NCI-H2227 (cell line): ENCODE data around the gene ENAH.

Experiments
- DNase-seq: peaks from one replicate; lab custom pipeline; 2025; ENCODE audit not compliant: unreplicated experiment; lab: John Stamatoyannopoulos, UW

The ENAH gene

GRCh38 chr1:225461533-225462428, 191.1 kb downstream of the ENAH start:
- no peak for DNase-seq

GRCh38 chr1:225460737-225461532, 192.0 kb downstream of the ENAH start:
- no peak for DNase-seq

- no peak for DNase-seq
Observed at GRCh38 chr1:225460021-225460736, 192.7 kb downstream of the ENAH start.

- no peak for DNase-seq
Observed at GRCh38 chr1:225458222-225458631, 194.7 kb downstream of the ENAH start.

GRCh38 chr1:225454733-225455132, 198.2 kb downstream of the ENAH start:
- DNase-seq: no peak

GRCh38 chr1:225453797-225454648, 198.9 kb downstream of the ENAH start:
- DNase-seq: no peak

GRCh38 chr1:225451840-225452515, 200.9 kb downstream of the ENAH start:
- DNase-seq: no peak

GRCh38 chr1:225451340-225451739, 201.6 kb downstream of the ENAH start:
- DNase-seq: no peak

GRCh38 chr1:225450491-225451191, 202.3 kb downstream of the ENAH start:
- DNase-seq: no peak

- DNase-seq: no peak
Observed at GRCh38 chr1:225449774-225450173, 203.1 kb downstream of the ENAH start.

- no peak for DNase-seq
Observed at GRCh38 chr1:225449261-225449660, 203.7 kb downstream of the ENAH start.

- no peak for DNase-seq
Observed at GRCh38 chr1:225448146-225448805, 204.6 kb downstream of the ENAH start.

GRCh38 chr1:225447650-225448089, 205.3 kb downstream of the ENAH start:
- no peak for DNase-seq

GRCh38 chr1:225446981-225447615, 205.8 kb downstream of the ENAH start:
- DNase-seq: no peak

- DNase-seq: no peak
Observed at GRCh38 chr1:225446595-225446960, 206.3 kb downstream of the ENAH start.

- DNase-seq: no peak
Observed at GRCh38 chr1:225445639-225446594, 207.0 kb downstream of the ENAH start.

GRCh38 chr1:225442123-225442505, 210.8 kb downstream of the ENAH start:
- DNase-seq: no peak
